NCI-H1092 (cell line): Measurements from ENCODE around the gene TRIM16.
"Not testable (repeated sequence)": the region's sequence is repeated elsewhere in the genome, so short reads cannot be mapped to it uniquely, and the experiment has no call there.

ENCODE experiments used
- DNase-seq: peaks from one replicate; lab custom pipeline; 2025; lab: John Stamatoyannopoulos, UW

The TRIM16 gene

DNA sequence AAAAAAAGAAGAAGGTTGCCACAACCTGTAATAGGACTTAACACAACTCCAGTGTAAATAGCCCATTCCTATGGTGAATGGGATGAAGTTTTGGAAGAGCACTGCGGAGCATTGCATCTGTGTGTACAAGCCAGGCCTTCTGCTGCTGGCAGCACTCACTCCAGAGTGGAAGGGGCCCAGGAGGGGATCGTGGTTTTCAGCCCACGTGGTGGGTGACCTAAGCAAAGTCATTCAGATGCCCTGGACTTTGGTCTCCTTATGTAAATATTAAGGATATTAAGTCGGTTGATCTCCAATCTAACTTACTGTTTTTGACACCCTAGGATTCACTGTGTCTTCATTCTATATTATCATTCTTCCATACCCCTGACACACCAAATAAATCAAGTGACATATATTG is 67.3 kb downstream of the TRIM16 start:
- DNase-seq: not testable (repeated sequence)

DNA sequence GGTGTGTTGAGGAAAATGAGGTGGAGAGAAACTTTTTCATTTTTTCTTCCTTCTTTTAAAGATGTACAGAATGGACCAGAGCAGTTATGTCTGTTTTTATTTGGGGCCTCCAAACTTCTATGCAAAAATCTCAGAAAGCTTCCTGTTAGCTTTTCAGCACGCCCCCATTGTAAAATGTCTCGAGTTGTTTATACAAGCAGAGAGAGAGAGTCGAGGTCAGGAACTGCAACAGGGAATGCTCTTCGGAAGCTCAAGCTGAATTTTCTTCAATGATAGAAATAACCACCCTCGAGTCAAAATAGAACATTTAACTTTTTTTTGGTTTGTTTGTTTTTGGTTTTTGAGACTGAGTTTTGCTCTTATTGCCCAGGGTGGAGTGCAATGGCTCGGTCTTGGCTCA is 68.3 kb downstream of the TRIM16 start:
- not testable (repeated sequence) for DNase-seq

DNA sequence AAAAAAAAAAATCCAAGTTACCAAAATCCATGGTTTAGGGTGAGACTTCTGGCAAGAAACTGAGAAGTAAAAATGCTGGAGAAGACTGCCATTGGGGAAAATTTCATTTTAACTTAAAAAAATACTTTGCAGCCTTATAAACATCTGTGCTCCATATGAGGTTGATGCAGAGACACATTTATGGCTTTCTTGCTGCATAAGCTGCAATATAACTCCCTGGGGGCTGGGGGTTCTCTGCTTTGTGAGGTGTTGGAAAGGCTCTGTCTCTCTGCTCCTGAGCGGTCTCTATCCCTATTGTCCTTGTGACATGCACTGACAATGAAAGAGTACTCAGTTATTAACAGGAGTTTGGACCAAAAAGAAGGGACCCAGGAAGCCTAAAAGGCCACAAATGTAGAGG is 71.0 kb downstream of the TRIM16 start:
- DNase-seq: not testable (repeated sequence)

DNA sequence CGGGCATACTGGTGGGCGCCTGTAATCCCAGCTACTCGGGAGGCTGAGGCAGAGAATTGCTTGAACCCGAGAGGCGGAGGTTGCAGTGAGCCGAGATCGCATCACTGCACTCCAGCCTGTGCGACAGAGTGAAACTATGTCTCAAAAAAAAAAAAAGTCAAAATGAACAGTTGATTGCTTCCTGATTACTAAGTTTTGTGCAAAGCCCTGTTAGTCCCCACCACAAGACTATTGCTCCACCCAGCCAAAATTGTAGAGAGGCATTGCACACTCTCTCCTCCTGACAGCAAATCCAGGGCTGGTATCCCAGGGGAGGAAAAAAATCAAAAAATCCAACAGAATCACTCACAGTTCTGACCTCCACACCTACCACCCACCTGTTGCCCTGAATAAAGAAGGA is 91.2 kb downstream of the TRIM16 start:
- not testable (repeated sequence) for DNase-seq

DNA sequence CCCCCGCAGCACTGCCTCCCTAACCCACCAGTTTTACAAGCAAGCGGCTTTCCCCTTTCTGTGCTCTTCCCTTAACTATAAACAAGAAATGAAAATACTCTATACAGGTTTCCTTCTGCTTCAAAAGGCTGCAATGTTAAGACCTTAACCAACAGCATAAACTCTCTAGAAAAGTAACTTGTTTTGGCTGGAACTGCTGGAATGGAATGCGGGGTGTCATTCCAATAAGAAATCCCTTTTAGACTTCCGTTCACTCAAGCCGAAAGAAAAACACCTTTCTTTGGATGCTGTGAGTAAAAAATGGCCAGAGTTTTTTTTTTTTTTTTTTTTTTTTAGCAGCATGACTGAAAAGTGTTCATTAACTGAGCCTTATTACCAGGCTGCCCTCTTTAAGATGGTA is 92.1 kb downstream of the TRIM16 start:
- not testable (repeated sequence) for DNase-seq

DNA sequence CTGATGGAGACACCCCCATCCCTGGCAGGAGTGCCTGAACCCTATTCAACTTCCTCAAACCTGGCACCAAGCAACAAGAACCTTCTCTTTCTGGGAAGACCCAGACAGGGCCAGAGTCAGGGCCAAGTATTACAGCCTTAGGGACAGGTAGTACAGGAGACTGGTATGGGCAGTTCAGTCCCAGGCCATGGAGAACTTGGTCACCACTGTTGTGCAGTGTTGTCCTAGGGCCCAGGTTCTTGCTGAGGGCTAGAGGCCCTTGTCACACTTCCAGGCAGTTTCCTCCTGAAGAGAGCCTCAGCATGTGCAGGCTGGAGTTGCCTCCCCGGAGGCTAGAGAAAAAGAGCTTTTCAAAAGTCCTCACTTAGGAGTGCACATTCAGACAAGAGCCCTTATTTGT is 93.3 kb downstream of the TRIM16 start:
- DNase-seq: not testable (repeated sequence)

DNA sequence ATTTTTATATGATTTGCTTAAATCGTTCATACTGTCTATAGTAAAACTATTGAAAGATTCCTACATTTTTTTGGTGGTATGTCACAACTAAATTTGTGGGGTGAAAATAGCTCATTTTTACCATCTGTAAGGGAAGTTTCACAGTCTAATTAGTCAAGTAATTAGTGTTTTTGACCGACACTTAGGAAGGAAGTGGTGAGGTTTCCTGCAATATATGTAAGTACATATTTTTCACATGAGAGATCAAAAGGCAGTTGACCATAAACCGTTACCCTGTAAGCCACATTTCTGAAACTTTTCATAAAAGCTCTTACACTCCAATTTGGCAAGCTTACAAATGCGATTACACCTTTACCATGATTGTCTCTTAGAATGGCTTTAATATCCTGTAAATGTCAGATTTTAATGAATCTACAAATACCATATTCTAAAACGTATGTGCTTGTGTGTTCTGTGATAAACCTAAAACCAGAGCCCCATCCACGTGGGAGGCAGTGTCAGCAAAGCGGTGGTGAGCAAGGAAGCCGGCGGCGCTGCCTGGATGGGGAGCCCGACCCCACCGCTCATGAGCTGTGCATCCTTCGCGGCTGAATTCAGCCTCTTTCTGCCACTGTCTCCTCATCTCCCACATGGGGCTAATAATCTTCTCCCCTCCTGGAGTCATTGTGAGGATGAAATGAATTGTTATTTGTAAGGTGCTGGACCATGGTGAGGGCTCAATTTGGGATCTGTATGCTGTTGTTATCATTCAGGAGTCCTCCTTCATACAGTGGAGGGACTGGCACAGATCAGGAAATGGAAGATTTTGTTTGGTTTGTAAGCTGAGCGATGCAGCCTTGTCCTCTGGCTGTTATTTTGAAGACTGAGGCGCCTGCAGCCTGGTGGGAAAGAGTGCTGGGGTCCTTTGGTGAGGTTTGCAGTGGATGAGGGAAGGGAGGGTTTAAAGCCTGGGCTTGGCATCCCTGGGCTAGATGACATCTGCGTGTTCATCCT is 94.3 kb downstream of the TRIM16 start:
- DNase-seq: not testable (repeated sequence)

DNA sequence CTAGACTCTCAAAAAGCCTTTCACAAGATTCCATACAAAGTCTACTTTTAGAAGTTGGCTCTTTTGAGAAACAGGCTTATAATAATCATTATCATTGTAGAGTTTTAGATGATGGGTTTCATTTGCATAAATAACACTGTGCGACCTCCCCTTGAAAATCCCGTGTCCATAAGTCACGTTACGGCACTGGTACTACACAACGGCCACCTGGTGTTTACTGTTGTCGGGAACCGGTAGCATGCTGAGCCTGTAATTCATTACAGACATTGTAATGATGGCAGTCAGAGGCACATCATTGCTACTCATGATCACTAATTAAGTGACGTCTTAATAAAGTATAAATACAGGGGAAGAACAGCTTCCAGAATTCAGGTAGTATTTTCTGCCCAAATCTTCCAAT is 96.1 kb downstream of the TRIM16 start:
- not testable (repeated sequence) for DNase-seq

DNA sequence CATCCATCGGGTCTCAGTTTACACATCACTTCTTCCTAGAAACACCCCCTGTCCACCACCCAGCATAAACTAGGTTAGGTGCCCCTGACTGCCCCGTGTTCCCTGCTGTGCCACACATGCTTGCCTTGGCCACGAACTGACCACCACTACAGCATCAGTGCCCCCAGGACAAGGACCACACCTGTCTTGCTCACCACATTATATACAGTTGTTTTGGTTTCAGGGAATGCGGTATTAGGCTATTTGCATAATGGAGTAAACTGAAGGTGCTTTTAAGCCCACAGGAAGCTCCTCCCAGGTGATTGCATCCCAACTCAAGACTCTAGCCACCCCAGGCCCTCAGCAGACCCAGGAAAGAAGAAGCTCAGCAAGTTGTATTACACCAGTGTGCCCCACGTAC is 100.8 kb downstream of the TRIM16 start:
- not testable (repeated sequence) for DNase-seq

DNA sequence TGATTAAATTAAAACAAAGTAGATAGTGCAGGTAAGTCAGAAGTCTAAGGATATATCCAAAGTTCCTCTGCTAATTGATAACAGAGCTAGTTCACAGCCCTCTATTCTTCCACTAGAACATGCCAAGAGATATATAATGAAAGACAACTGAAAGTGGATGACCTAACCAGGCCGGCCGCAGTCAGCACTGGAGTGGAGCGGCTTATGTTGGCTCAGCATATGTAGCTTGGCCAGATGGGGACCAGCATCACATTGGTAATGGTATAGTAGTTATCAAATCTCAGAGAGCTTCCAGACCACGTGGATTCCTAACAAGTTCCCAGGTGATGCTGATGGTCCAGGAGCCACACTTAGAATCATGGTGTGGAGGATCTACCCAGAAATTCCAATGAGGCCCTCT is 102.6 kb downstream of the TRIM16 start:
- not testable (repeated sequence) for DNase-seq
